ENCODE results near the gene CANT1.

The CANT1 gene

GRCh38 chr17:78993981-78994671 is 15.4 kb downstream of the CANT1 start:
- no peak for DNase-seq

- no peak for DNase-seq
These were observed 16.2 kb downstream of the CANT1 start for GRCh38 chr17:78993241-78993956.

- DNase-seq = no peak
These were observed 16.9 kb downstream of the CANT1 start for GRCh38 chr17:78992542-78993212.

GRCh38 chr17:78991906-78992532 is 17.5 kb downstream of the CANT1 start:
- DNase-seq = no peak

GRCh38 chr17:78991017-78991738 is 18.4 kb downstream of the CANT1 start:
- no peak for DNase-seq

- DNase-seq = no peak
These were observed 19.1 kb downstream of the CANT1 start for GRCh38 chr17:78990349-78991016.

- DNase-seq = no peak
These were observed 21.4 kb downstream of the CANT1 start for GRCh38 chr17:78988152-78988551.

- DNase-seq = no peak
These were observed 22.8 kb downstream of the CANT1 start for GRCh38 chr17:78986649-78987328.

GRCh38 chr17:78986048-78986648 is 23.4 kb downstream of the CANT1 start:
- peak; percentile 18 for DNase-seq

- no peak for DNase-seq
These were observed 24.2 kb downstream of the CANT1 start for GRCh38 chr17:78985395-78985794.

- DNase-seq = no peak
These were observed 28.3 kb downstream of the CANT1 start for GRCh38 chr17:78981010-78981888.

- no peak for DNase-seq
These were observed 29.0 kb downstream of the CANT1 start for GRCh38 chr17:78980624-78980972.

- DNase-seq = peak; percentile 98
These were observed 29.6 kb downstream of the CANT1 start, which contains the start of gene LGALS3BP for GRCh38 chr17:78979780-78980623. TSS of gene LGALS3BP (minus strand) at chr17:78979923. CDS start at chr17:78977191, 2,732 bp downstream.

GRCh38 chr17:78977997-78978973 is 31.3 kb downstream of the CANT1 start:
- DNase-seq = no peak

GRCh38 chr17:78977681-78977943 is 32.0 kb downstream of the CANT1 start:
- no peak for DNase-seq

- no peak for DNase-seq
These were observed 32.5 kb downstream of the CANT1 start for GRCh38 chr17:78976907-78977680.

All from NCI-H1092 treated with DMSO at 0.1 percent for 48 hours (cell line).